ENCODE results near the gene TMEM134. TPM values are rescaled to one million over a fixed set of nuclear protein-coding genes. Genes with fewer than 3 reads are reported as not detected.
A peak's percentile ranks its signal among the peaks of the same experiment; 100 is the strongest.

Gene TMEM134
- total RNA-seq, 2 donors from 2014 or later: 30.0 to 83.0 TPM

GRCh38 chr11:67412495-67413179 is 56.4 kb downstream of the TMEM134 start:
- Mint-ChIP-seq H3K4me1 (peaks cover 42% of the 10 kb centered on the region), H3K9me3 (no peaks in the 10 kb centered on the region), H3K4me3 (no peak overlapping the region), H3K27me3 (no peaks in the 10 kb centered on the region), H3K36me3 (ENCODE audit: low read depth) (peaks cover 29% of the 10 kb centered on the region), H3K27ac (peak overlapping the region; percentile 75)
- ATAC-seq (replicated peaks): no peak

GRCh38 chr11:67411785-67412152 is 57.3 kb downstream of the TMEM134 start:
- Mint-ChIP-seq H3K4me1 (peaks cover 46% of the 10 kb centered on the region), H3K4me3 (no peak overlapping the region), H3K9me3 (no peaks in the 10 kb centered on the region), H3K27me3 (no peaks in the 10 kb centered on the region), H3K36me3 (ENCODE audit: low read depth) (peaks cover 38% of the 10 kb centered on the region), H3K27ac (peak overlapping the region; percentile 75)
- ATAC-seq (replicated peaks): no peak

Other genes starting within 250 kb of the TMEM134 start
- 100 to 1,000 TPM; 197 to 265 TPM for gene GRK2, start 202.8 kb downstream of the TMEM134 start, total RNA-seq
- 100 to 1,000 TPM; 102 to 137 TPM for gene ANKRD13D, start 179.9 kb downstream of the TMEM134 start, total RNA-seq
- 10 to 100 TPM; 15.8 to 22.0 TPM for gene SSH3, start 165.7 kb downstream of the TMEM134 start, total RNA-seq
- gene POLD4, start 115.7 kb downstream of the TMEM134 start, total RNA-seq: 10 to 100 TPM; 32.4 to 60.2 TPM
- 1 to 10 TPM in 1 of 2 donors, under 1 TPM in 1; 0.22 to 1.1 TPM for gene CLCF1, start 95.7 kb downstream of the TMEM134 start, total RNA-seq
- 10 to 100 TPM; 32.0 to 37.5 TPM for gene RAD9A, start 77.3 kb downstream of the TMEM134 start, total RNA-seq
- gene PPP1CA, start 67.4 kb downstream of the TMEM134 start, total RNA-seq: 100 to 1,000 TPM; 220 to 322 TPM
- gene TBC1D10C, start 65.2 kb downstream of the TMEM134 start, total RNA-seq: 100 to 1,000 TPM; 155 to 197 TPM
- gene CARNS1, start 53.6 kb downstream of the TMEM134 start, total RNA-seq: 10 to 100 TPM in 1 of 2 donors, 1 to 10 TPM in 1; 2.0 to 10.6 TPM
- 10 to 100 TPM; 62.3 to 63.0 TPM for gene RPS6KB2, start 40.8 kb downstream of the TMEM134 start, total RNA-seq
- gene PTPRCAP, start 31.6 kb downstream of the TMEM134 start, total RNA-seq: 100 to 1,000 TPM; 112 to 228 TPM
- 100 to 1,000 TPM; 303 to 326 TPM for gene CORO1B, start 25.8 kb downstream of the TMEM134 start, total RNA-seq
- gene GPR152, start 16.5 kb downstream of the TMEM134 start, total RNA-seq: not detected
- gene CABP4, start 13.9 kb downstream of the TMEM134 start, total RNA-seq: 1 to 10 TPM in 1 of 2 donors, under 1 TPM in 1; 0.32 to 2.2 TPM
- gene AIP, start 13.8 kb upstream of the TMEM134 start, total RNA-seq: 100 to 1,000 TPM; 152 to 186 TPM
- 100 to 1,000 TPM in 1 of 2 donors, 10 to 100 TPM in 1; 97.9 to 111 TPM for gene PITPNM1, start 36.1 kb upstream of the TMEM134 start, total RNA-seq
- 10 to 100 TPM; 65.0 to 71.7 TPM for gene CDK2AP2, start 38.9 kb upstream of the TMEM134 start, total RNA-seq
- gene CABP2, start 54.2 kb upstream of the TMEM134 start, total RNA-seq: not detected
- gene GSTP1, start 114.6 kb upstream of the TMEM134 start, total RNA-seq: 100 to 1,000 TPM; 187 to 394 TPM
- 100 to 1,000 TPM; 160 to 238 TPM for gene NDUFV1, start 137.7 kb upstream of the TMEM134 start, total RNA-seq
- 10 to 100 TPM; 12.0 to 23.1 TPM for gene NUDT8, start 160.7 kb upstream of the TMEM134 start, total RNA-seq
- gene TBX10, start 170.5 kb upstream of the TMEM134 start, total RNA-seq: not detected
- gene ACY3, start 181.5 kb upstream of the TMEM134 start, total RNA-seq: under 1 TPM in 1 of 2 donors, not detected in 1; 0.80 TPM
- not detected for gene ALDH3B2, start 205.4 kb upstream of the TMEM134 start, total RNA-seq

All from activated T-helper 17 cell treated with anti-CD3 and anti-CD28 coated beads, Interleukin-2, amount 50 U/mL, for 72 hours (primary cell).